ENCODE results near the gene ZNF541. TPM values are rescaled to one million over a fixed set of nuclear protein-coding genes. Genes with fewer than 3 reads are reported as not detected.

ZNF541 gene
- 0.12 TPM in 2 replicates for total RNA-seq

GRCh38 chr19:47573071-47574026, at the start of gene ZNF541:
Gene ZNF541 (minus strand): TSS chr19:47573148. CDS start chr19:47555856, 17,292 bp downstream.
- intact Hi-C loops (cut with micrococcal nuclease), result loop anchor here (1.0 to 2.0 kb wide), 2 partner anchors 27 to 35 kb away; partner anchors contain the start of gene BICRA

- intact Hi-C loops (cut with micrococcal nuclease), result no loop called here
Observed at GRCh38 chr19:47619763-47620162, 46.8 kb upstream of the ZNF541 start.

- intact Hi-C loops (cut with micrococcal nuclease), result no loop called here
Observed at GRCh38 chr19:47618771-47619170, 45.8 kb upstream of the ZNF541 start.

- intact Hi-C loops (cut with micrococcal nuclease), result no loop called here
Observed at GRCh38 chr19:47615714-47616113, 42.8 kb upstream of the ZNF541 start.

- intact Hi-C loops (cut with micrococcal nuclease), result no loop called here
Observed at GRCh38 chr19:47615230-47615629, 42.3 kb upstream of the ZNF541 start.

GRCh38 chr19:47614559-47614958, 41.6 kb upstream of the ZNF541 start:
- intact Hi-C loops (cut with micrococcal nuclease), result no loop called here

GRCh38 chr19:47614021-47614295, 41.0 kb upstream of the ZNF541 start:
- intact Hi-C loops (cut with micrococcal nuclease), result no loop called here

GRCh38 chr19:47613165-47614020, 40.4 kb upstream of the ZNF541 start:
- intact Hi-C loops (cut with micrococcal nuclease), result no loop called here

- intact Hi-C loops (cut with micrococcal nuclease), result no loop called here
Observed at GRCh38 chr19:47610902-47611301, 38.0 kb upstream of the ZNF541 start.

- intact Hi-C loops (cut with micrococcal nuclease), result loop anchor here (2.0 to 10.0 kb wide), 5 partner anchors 37 to 1515 kb away; partner anchors contain the start of genes DACT3, INAFM1 and ZNF541
Observed at GRCh38 chr19:47609906-47610894, 37.3 kb upstream of the ZNF541 start.

- intact Hi-C loops (cut with micrococcal nuclease), result loop anchor here (1.0 to 10.0 kb wide), 9 partner anchors 9 to 1516 kb away; partner anchors contain the start of genes DACT3, INAFM1, NAPA and NOP53
Observed at GRCh38 chr19:47608969-47609905, 36.3 kb upstream of the ZNF541 start, which contains the start of gene BICRA. Gene BICRA (plus strand): TSS chr19:47609134. CDS start chr19:47673575, 64,441 bp downstream.

- intact Hi-C loops (cut with micrococcal nuclease), result loop anchor here (1.0 to 10.0 kb wide), 9 partner anchors 8 to 1517 kb away; partner anchors contain the start of genes DACT3, INAFM1, NAPA and NOP53
Observed at GRCh38 chr19:47608074-47608918, 35.3 kb upstream of the ZNF541 start.

- intact Hi-C loops (cut with micrococcal nuclease), result loop anchor here (1.0 to 10.0 kb wide), 9 partner anchors 7 to 1517 kb away; partner anchors contain the start of genes DACT3, INAFM1, NAPA and NOP53
Observed at GRCh38 chr19:47607564-47608073, 34.7 kb upstream of the ZNF541 start.

- intact Hi-C loops (cut with micrococcal nuclease), result loop anchor here (5.0 to 10.0 kb wide), 3 partner anchors 257 to 1521 kb away; partner anchors contain the start of genes DACT3 and DHX34
Observed at GRCh38 chr19:47603706-47604565, 31.0 kb upstream of the ZNF541 start.

- intact Hi-C loops (cut with micrococcal nuclease), result loop anchor here (5.0 to 10.0 kb wide), 3 partner anchors 254 to 1523 kb away; partner anchors contain the start of genes DACT3 and DHX34
Observed at GRCh38 chr19:47601180-47601904, 28.4 kb upstream of the ZNF541 start.

Measured in T-helper 1 cell treated with Interleukin-12 subunit alpha and Interleukin-12 subunit beta and Interleukin-4 antibody, amounts not matched to agents 30 ng/mL and 1 ng/mL, for 36 hours (primary cell).